Left cardiac atrium (tissue), 4 donors: Measurements from ENCODE around the gene ERBB4. TPM values are rescaled to one million over a fixed set of nuclear protein-coding genes. Genes with fewer than 3 reads are reported as not detected.
A peak's percentile ranks its signal among the peaks of the same experiment; 100 is the strongest.

Source experiments
- ATAC-seq, 2 donors: fragments of 200-7000 bp; cut with Tn5 transposase; one replicate each; pipeline ENCODE4 v1.9.1; 2020; ENCODE audit warnings: mild to moderate bottlenecking in 2 of 2, moderate library complexity in 2 of 2
- DNase-seq: peaks from one replicate; pipeline ENCODE4 v3.0.0-alpha.2; 2020
- intact Hi-C, 2 donors: fragments of 100-400 bp; cut with DNase I; formaldehyde crosslinking; loops; one replicate each; pipeline versions ENCODE4 v1.14.1 to v1.15.1; 2022 to 2023
- total RNA-seq, 2 donors: library from RNA; stranded (reverse); fragmentation: NEBNext Ultra II Directional; extraction: Animal tissue kit (Norgen Biotek cat#: 25700); gene quantifications; one replicate each; pipeline ENCODE4 v1.2.1, GENCODE V29; 2021
- donor health status: DM: no; HTN: yes; CAD: no.
- donor health status: DM: no; HTN: yes; CAD: no; lungs with severe emphysema.
- donor health status: DM: yes; HTN: yes; CAD: no.
- donor health status: Dilated cardiomyopathy.

The ERBB4 gene
- total RNA-seq, 2 donors from 2014 or later = 17.9 to 20.6 TPM

- intact Hi-C loops = no loop called here
- no peak for DNase-seq
- ATAC-seq = no peak
These were observed 151.5 kb downstream of the ERBB4 start for GRCh38 chr2:212387146-212387545.

DNA sequence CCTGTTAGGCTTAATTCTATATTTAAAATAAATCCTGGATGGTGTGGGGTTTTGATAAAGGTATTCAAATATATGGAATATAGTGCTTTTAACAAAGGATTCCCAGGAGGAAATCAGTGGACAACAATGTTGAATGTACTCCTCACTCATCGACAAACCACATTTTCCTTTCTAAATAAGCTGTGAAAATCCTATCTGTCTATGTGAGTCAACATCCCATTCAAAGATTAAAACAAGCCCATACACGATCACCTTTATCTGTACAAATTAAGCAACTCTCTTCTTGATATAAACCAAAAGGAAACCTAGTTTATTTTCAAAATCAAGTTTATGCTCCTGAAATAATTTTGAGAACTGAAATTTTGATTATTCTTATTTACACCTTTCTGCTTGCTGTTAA lies 153.4 kb downstream of the ERBB4 start:
- ATAC-seq (no peak), DNase-seq (no peak)
- intact Hi-C loops = no loop called here

DNA sequence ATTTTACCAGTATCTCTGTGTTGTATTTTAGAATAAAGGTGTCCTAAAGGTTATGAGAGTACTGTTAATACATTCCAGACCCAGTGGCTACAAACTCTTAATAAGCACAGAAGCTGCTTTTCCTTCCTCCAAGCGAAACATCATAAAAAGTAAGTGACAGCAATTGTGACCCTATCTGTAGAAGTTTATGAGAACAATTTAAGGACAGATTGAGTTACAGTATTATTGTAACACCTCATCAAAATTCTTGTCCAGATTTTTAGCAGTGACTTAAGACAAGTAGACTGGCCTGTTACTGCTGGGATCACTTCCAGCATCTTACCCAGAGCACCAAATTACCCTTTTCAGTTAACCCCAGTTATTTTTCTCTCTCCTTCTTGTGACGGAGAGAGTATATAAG lies 154.6 kb downstream of the ERBB4 start:
- ATAC-seq = no peak
- no peak for DNase-seq
- intact Hi-C loops = no loop called here

GRCh38 chr2:212381428-212382102 lies 157.0 kb downstream of the ERBB4 start:
- DNase-seq (no peak), ATAC-seq (no peak)
- intact Hi-C loops = no loop called here

GRCh38 chr2:212379103-212379502 lies 159.5 kb downstream of the ERBB4 start:
- intact Hi-C loops = no loop called here
- ATAC-seq = no peak
- DNase-seq = no peak

GRCh38 chr2:212367431-212367830 lies 171.2 kb downstream of the ERBB4 start:
- intact Hi-C loops = no loop called here
- DNase-seq = no peak
- ATAC-seq = no peak

- no peak for DNase-seq
- peak; percentile 34 to 72 for ATAC-seq
- intact Hi-C loops = loop anchor here in 1 of 2 donors (5.0 kb wide), 1 partner anchor 158 kb away; no protein-coding TSS in a partner anchor
These were observed 174.3 kb downstream of the ERBB4 start for GRCh38 chr2:212364112-212364985.

- intact Hi-C loops = loop anchor here in 1 of 2 donors (5.0 kb wide), 1 partner anchor 161 kb away; no protein-coding TSS in a partner anchor
- no peak for DNase-seq
- no peak for ATAC-seq
These were observed 177.3 kb downstream of the ERBB4 start for GRCh38 chr2:212361174-212361756.

- intact Hi-C loops = loop anchor here in 1 of 2 donors (5.0 kb wide), 1 partner anchor 162 kb away; no protein-coding TSS in a partner anchor
- ATAC-seq = no peak
- DNase-seq = no peak
These were observed 178.5 kb downstream of the ERBB4 start for GRCh38 chr2:212360068-212360460.

- intact Hi-C loops = loop anchor here in 1 of 2 donors (5.0 kb wide), 1 partner anchor 163 kb away; no protein-coding TSS in a partner anchor
These were observed 179.1 kb downstream of the ERBB4 start for GRCh38 chr2:212359425-212360067.

DNA sequence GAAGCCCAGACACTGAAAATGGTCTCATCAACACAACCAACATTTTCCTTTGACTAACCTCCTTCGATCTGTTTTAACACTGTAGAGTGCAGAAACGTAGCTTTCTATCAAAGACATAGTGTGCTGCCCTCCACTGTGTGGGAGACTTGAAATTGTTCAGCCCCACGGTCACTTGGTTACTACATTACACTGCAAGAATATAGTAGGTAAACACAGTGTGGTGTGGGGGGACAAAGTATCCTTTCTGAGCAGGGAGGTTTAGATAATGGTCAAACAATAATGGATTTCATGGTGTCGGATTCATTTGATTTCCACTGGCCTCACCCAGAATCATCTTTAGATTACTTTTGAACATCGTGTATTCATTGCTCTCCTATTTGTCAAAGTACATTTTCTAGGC lies 181.0 kb downstream of the ERBB4 start:
- ATAC-seq = no peak
- intact Hi-C loops = no loop called here

More at GRCh38 chr2:212359425-212360067, 179.1 kb downstream of the ERBB4 start:
- ATAC-seq (no peak), DNase-seq (no peak)

GRCh38 chr2:212354382-212354781 lies 184.2 kb downstream of the ERBB4 start:
- ATAC-seq (no peak), DNase-seq (no peak)
- intact Hi-C loops = no loop called here

More for the DNA sequence above, 181.0 kb downstream of the ERBB4 start:
- DNase-seq = no peak

- DNase-seq (no peak), ATAC-seq (no peak)
- intact Hi-C loops = no loop called here
These were observed 190.1 kb downstream of the ERBB4 start for GRCh38 chr2:212348501-212348900.

GRCh38 chr2:212346865-212347264 lies 191.7 kb downstream of the ERBB4 start:
- DNase-seq (no peak), ATAC-seq (no peak)
- intact Hi-C loops = no loop called here

DNA sequence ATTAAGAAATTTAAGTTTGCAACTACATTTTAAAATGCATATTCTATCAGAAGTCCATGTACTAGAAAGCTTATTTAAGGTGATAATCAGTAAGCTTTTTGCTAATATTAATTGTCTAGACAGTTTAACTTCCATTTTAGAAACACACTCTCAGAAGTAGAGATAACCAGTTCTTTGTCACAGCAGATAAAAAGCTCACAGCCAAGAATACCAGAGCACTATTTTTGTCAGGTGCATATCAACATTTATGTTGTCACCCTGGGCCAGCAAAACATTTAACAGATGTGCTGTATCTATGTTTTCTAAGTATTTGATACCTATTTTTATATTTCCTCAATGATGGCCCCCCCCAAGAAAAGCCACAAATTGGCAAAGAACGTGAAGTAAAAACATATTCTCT lies 192.6 kb downstream of the ERBB4 start:
- no peak for DNase-seq
- peak in 1 of 2 donors; percentile 47 for ATAC-seq
- intact Hi-C loops = no loop called here

DNA sequence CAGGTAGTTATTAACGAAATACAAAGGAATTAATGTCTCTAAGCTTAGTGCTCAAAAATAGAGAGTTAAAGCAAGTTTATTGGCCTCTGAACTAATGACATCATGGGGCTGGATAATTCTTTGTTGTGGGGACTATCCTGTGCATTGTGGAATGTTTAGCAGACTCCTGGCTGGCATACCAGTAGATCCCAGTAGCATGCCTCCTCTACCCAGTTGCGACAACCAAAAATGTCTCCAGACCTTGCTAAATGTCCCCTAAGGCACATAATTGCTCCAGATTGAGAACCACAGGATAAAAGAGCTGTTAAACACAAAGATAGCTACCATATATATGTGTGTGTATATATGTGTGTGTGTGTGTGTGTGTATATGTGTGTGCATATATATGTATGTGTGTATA lies 194.5 kb downstream of the ERBB4 start:
- DNase-seq = no peak
- intact Hi-C loops = no loop called here
- no peak for ATAC-seq

- ATAC-seq (no peak), DNase-seq (no peak)
- intact Hi-C loops = no loop called here
These were observed 195.4 kb downstream of the ERBB4 start for GRCh38 chr2:212343167-212343566.

DNA sequence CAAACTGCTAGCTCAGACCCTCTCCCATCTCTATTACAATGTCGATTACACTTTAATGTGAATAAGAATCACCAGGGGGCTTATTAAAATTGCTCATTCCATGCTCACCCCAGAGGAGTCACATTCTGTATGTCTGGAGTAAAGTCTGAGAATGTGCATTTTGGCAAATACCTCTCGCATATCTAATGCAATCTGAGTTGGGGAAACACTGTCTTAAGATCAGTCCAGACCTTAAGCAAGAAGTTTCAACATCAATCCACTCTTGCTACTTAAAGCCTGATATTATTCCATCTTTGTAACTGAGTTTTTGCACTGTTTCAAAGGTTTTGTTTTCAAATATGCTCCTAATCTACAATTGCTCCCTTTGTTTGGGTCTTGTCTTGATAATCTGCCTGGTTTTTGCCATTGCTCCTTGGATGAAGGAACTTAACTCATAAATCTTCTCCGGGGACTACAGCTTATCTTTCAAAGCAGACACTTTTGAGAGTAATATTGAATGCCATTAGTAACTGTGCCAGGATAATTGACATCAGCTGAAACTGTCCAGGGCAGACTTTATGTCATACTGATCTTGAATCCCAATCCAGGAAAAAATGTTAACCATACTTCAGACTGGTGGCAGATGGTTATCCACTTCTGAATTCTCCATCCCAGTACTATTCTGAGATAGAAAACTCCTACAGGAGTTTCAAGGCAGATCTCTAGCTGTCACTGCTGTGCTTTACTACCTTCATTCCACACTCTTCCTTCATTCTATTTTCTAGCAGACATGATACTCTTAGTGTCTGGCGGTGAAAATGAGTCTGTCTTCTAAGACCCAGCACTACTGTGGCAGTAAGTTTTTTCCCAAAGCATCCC lies 200.9 kb downstream of the ERBB4 start:
- intact Hi-C loops = no loop called here
- ATAC-seq = no peak
- no peak for DNase-seq

DNA sequence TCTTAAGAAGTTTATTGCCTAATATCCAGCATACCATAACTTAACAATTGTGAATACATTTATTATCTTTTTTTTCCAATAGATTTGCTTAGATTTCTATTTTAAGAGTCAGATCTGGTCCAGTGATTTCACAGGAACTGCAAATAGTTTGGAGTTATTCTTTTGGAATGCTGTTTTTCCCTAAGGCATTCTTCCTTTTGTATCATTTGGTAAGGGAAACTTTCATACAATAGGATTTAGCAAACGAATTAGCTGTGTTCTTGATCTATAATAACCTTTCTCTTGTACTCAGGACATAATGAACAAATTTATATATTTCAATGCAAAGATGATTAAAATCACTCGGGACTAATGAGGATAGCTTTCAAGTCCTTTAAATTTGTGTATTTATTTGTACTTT lies 201.6 kb downstream of the ERBB4 start:
- ATAC-seq (no peak), DNase-seq (no peak)
- intact Hi-C loops = no loop called here
